ENCODE results near the gene CAPZA2. TPM values are rescaled to one million over a fixed set of nuclear protein-coding genes. Genes with fewer than 3 reads are reported as not detected.

The CAPZA2 gene
- total and polyA plus RNA-seq, 9 of the 15 experiments (the other 6 are each of a cell fraction or from before 2014, with no cell fraction given), result 67.0 to 524 (median 176) TPM

- no peak for TF ChIP-seq USF2 (CRISPR knock-in tag; IDR thresholded peaks at IDR 0.05)
- no peak for TF ChIP-seq TSHZ1 (CRISPR knock-in tag; IDR thresholded peaks at IDR 0.05)
- peak; percentile 60; the same call in 1 of the 2 replicates for TF ChIP-seq HDAC8 (tag; IDR thresholded peaks at IDR 0.05)
- TF ChIP-seq ZC3H4 (CRISPR knock-in tag; IDR thresholded peaks at IDR 0.05; ENCODE audit: borderline replicate concordance), result no peak
- peak; percentile 55 for TF ChIP-seq C11orf30 (IDR thresholded peaks at IDR 0.05; ENCODE audit: low read depth)
- TF ChIP-seq SMAD2 (IDR thresholded peaks at IDR 0.05; ENCODE audit: low read depth, low read length), result no peak
- no peak for TF ChIP-seq MECOM (CRISPR knock-in tag; IDR thresholded peaks at IDR 0.05)
- TF ChIP-seq MEIS2 (IDR thresholded peaks at IDR 0.05; ENCODE audit: partially characterized antibody), result peak; percentile 89
- TF ChIP-seq, protein P1, sequence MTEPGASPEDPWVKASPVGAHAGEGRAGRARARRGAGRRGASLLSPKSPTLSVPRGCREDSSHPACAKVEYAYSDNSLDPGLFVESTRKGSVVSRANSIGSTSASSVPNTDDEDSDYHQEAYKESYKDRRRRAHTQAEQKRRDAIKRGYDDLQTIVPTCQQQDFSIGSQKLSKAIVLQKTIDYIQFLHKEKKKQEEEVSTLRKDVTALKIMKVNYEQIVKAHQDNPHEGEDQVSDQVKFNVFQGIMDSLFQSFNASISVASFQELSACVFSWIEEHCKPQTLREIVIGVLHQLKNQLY (CRISPR knock-in tag; conservative IDR thresholded peaks at IDR 0.05), result no peak
- TF ChIP-seq, protein P2, sequence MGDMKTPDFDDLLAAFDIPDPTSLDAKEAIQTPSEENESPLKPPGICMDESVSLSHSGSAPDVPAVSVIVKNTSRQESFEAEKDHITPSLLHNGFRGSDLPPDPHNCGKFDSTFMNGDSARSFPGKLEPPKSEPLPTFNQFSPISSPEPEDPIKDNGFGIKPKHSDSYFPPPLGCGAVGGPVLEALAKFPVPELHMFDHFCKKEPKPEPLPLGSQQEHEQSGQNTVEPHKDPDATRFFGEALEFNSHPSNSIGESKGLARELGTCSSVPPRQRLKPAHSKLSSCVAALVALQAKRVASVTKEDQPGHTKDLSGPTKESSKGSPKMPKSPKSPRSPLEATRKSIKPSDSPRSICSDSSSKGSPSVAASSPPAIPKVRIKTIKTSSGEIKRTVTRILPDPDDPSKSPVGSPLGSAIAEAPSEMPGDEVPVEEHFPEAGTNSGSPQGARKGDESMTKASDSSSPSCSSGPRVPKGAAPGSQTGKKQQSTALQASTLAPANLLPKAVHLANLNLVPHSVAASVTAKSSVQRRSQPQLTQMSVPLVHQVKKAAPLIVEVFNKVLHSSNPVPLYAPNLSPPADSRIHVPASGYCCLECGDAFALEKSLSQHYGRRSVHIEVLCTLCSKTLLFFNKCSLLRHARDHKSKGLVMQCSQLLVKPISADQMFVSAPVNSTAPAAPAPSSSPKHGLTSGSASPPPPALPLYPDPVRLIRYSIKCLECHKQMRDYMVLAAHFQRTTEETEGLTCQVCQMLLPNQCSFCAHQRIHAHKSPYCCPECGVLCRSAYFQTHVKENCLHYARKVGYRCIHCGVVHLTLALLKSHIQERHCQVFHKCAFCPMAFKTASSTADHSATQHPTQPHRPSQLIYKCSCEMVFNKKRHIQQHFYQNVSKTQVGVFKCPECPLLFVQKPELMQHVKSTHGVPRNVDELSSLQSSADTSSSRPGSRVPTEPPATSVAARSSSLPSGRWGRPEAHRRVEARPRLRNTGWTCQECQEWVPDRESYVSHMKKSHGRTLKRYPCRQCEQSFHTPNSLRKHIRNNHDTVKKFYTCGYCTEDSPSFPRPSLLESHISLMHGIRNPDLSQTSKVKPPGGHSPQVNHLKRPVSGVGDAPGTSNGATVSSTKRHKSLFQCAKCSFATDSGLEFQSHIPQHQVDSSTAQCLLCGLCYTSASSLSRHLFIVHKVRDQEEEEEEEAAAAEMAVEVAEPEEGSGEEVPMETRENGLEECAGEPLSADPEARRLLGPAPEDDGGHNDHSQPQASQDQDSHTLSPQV (IDR thresholded peaks at IDR 0.05), result peak; percentile 91
- no peak for TF ChIP-seq HCFC1 (IDR thresholded peaks at IDR 0.05; ENCODE audit: low read depth, low read length)
- TF ChIP-seq THRB (CRISPR knock-in tag; conservative IDR thresholded peaks at IDR 0.05), result peak; percentile 93
- no peak for TF ChIP-seq ESRRA (IDR thresholded peaks at IDR 0.05; ENCODE audit: borderline replicate concordance, low read depth)
- TF ChIP-seq KLF6 (CRISPR knock-in tag; IDR thresholded peaks at IDR 0.05; ENCODE audit: borderline replicate concordance), result no peak
- TF ChIP-seq PYGO2 (tag; IDR thresholded peaks at IDR 0.05), result peak; percentile 87; the same call in 1 of the 2 replicates
Measured at GRCh38 chr7:116949941-116950801, 87.8 kb downstream of the CAPZA2 start (continued).

All from K562 (cell line).